HepG2 (cell line): ENCODE measurements around the gene HSPB9. TPM values are rescaled to one million over a fixed set of nuclear protein-coding genes. Genes with fewer than 3 reads are reported as not detected.

Experiments
- ARID5B ChIP-seq: IDR thresholded peaks from 2 replicates; pipeline ENCODE4 v1.4.0; 2020; ENCODE audit warnings: mild to moderate bottlenecking, missing genetic modification reagents
- ATAD3A ChIP-seq: sonication (generic); formaldehyde crosslinking; IDR thresholded peaks from 2 replicates; pipeline ENCODE4 v1.4.0; 2020; ENCODE audit warnings: missing genetic modification reagents
- BCL6 ChIP-seq: IDR thresholded peaks from 2 replicates; pipeline ENCODE4 v1.6.1; 2016; ENCODE audit warnings: missing genetic modification reagents, missing compliant biosample characterization
- BCLAF1 ChIP-seq: fragments of 450-650 bp; IDR thresholded peaks from 2 replicates; pipeline ENCODE4 v1.6.1; 2017; ENCODE audit warnings: mild to moderate bottlenecking
- DPF2 ChIP-seq: sonication (generic); formaldehyde crosslinking; IDR thresholded peaks from 2 replicates; pipeline ENCODE4 v1.4.0; 2020; ENCODE audit warnings: mild to moderate bottlenecking, low read depth, missing genetic modification reagents, borderline replicate concordance
- E2F5 ChIP-seq: sonication (generic); formaldehyde crosslinking; conservative IDR thresholded peaks from 2 replicates; pipeline ENCODE4 v1.4.0; 2020; ENCODE audit warnings: missing genetic modification reagents
- EHMT2 ChIP-seq: fragments of 200-600 bp; sonication (generic); IDR thresholded peaks from 2 replicates; pipeline ENCODE4 v1.7.0; 2017; ENCODE audit warnings: antibody characterized with exemption, low read depth, low read length, borderline replicate concordance
- ERF ChIP-seq: IDR thresholded peaks from 2 replicates; pipeline ENCODE4 v1.6.1; 2018; ENCODE audit warnings: missing biosample characterization, missing genetic modification reagents
- GFI1 ChIP-seq: sonication (generic); formaldehyde crosslinking; IDR thresholded peaks from 2 replicates; pipeline ENCODE4 v1.5.0; 2020; ENCODE audit warnings: missing genetic modification reagents, mild to moderate bottlenecking, borderline replicate concordance
- KDM3A ChIP-seq: IDR thresholded peaks from 2 replicates; pipeline ENCODE4 v1.6.1; 2018; ENCODE audit warnings: low read depth, missing compliant biosample characterization
- MYC ChIP-seq: sonication (generic); formaldehyde crosslinking; IDR thresholded peaks from 2 replicates; pipeline ENCODE4 v1.9.0; 2021; ENCODE audit warnings: missing genetic modification reagents, borderline replicate concordance
- NFIC ChIP-seq: IDR thresholded peaks from 2 replicates; pipeline ENCODE4 v1.6.1; 2012; ENCODE audit warnings: mild to moderate bottlenecking, low read length, inconsistent platforms
- PAX8 ChIP-seq: sonication (generic); formaldehyde crosslinking; IDR thresholded peaks from 2 replicates; pipeline ENCODE4 v1.8.0; 2022; ENCODE audit warnings: mild to moderate bottlenecking, missing genetic modification reagents, borderline replicate concordance
- PPARG ChIP-seq: conservative IDR thresholded peaks from 2 replicates; pipeline ENCODE4 v1.6.1; 2016; ENCODE audit warnings: missing biosample characterization, missing genetic modification reagents
- RCOR2 ChIP-seq: IDR thresholded peaks from 2 replicates; pipeline ENCODE4 v1.6.1; 2016; ENCODE audit warnings: missing biosample characterization, missing genetic modification reagents
- SRY ChIP-seq: sonication (generic); formaldehyde crosslinking; IDR thresholded peaks from 2 replicates; pipeline ENCODE4 v1.8.0; 2022; ENCODE audit warnings: mild to moderate bottlenecking, missing genetic modification reagents
- XRCC5 ChIP-seq: fragments of 200-400 bp; formaldehyde crosslinking; optimal IDR thresholded peaks from 2 replicates; pipeline ENCODE3; 2017; ENCODE audit warnings: mild to moderate bottlenecking, low read length
- ZNF296 ChIP-seq: sonication (generic); formaldehyde crosslinking; conservative IDR thresholded peaks from 2 replicates; pipeline ENCODE4 v1.5.0; 2020; ENCODE audit warnings: mild to moderate bottlenecking, missing genetic modification reagents
- ZNF33A ChIP-seq: sonication (generic); formaldehyde crosslinking; IDR thresholded peaks from 2 replicates; pipeline ENCODE4 v1.5.1; 2020; ENCODE audit warnings: missing genetic modification reagents, mild to moderate bottlenecking, moderate library complexity, borderline replicate concordance
- ZNF616 ChIP-seq: sonication (generic); formaldehyde crosslinking; IDR thresholded peaks from 2 replicates; pipeline ENCODE4 v1.5.0; 2020; ENCODE audit warnings: low read depth, mild to moderate bottlenecking, missing genetic modification reagents
- ZNF788 ChIP-seq: sonication (generic); formaldehyde crosslinking; IDR thresholded peaks from 2 replicates; pipeline ENCODE4 v1.5.0; 2020; ENCODE audit warnings: mild to moderate bottlenecking, missing genetic modification reagents, borderline replicate concordance
- polyA plus RNA-seq, 8 experiments: library from polyadenylated mRNA; depleted of rRNA in 3 of 8; stranded (reverse) in 7 of 8; unstranded in 1 of 8; fragments of >200 nt; fragmentation: Illumina TruSeq in 4 of 8; extraction: Trizol in 4 of 8; gene quantifications; 2 replicates each; pipeline versions ENCODE4 v1.2.1 to v1.2.3, GENCODE V29; 2011 to 2016; ENCODE audit warnings: low read depth in 4 of 8, missing spikeins in 1 of 8, mixed read lengths in 1 of 8; ENCODE audit not compliant: insufficient read depth in 1 of 8
- total RNA-seq, 5 experiments: library from RNA; depleted of rRNA; stranded (reverse); fragments of >200 nt; fragmentation: Illumina TruSeq; extraction: Trizol; gene quantifications; 2 replicates each; pipeline ENCODE4 v1.2.3, GENCODE V29; 2016; ENCODE audit warnings: low read depth in 1 of 5

The HSPB9 gene
- total and polyA plus RNA-seq, 2 of the 13 experiments (the other 11 are each of a cell fraction or from before 2014, with no cell fraction given): 0.05 to 0.24 TPM

GRCh38 chr17:42120770-42121769 lies 1.5 kb upstream of the HSPB9 start, which contains the start of gene KAT2A (continued):
- TF ChIP-seq BCLAF1 (no peak), SRY (CRISPR knock-in tag) (no peak), ERF (CRISPR knock-in tag) (peak; percentile 51; the same call in 1 of the 2 replicates), PAX8 (CRISPR knock-in tag) (no peak), KDM3A (CRISPR knock-in tag) (no peak), GFI1 (CRISPR knock-in tag) (peak; percentile 18; the same call in 1 of the 2 replicates), BCL6 (CRISPR knock-in tag) (0 out of 2 replicates have a peak, but pooled peaks have one; percentile 14), ZNF616 (CRISPR knock-in tag) (no peak), DPF2 (no peak), EHMT2 (no peak), ZNF296 (CRISPR knock-in tag) (no peak), NFIC (no peak), ZNF33A (no peak), XRCC5 (peak; percentile 24), ZNF788 (CRISPR knock-in tag) (peak; percentile 86; the same call in 1 of the 2 replicates), RCOR2 (CRISPR knock-in tag) (no peak), ATAD3A (no peak), PPARG (CRISPR knock-in tag) (no peak), ARID5B (CRISPR knock-in tag) (peak; percentile 18; the same call in 1 of the 2 replicates), MYC (CRISPR knock-in tag) (peak; percentile 100), E2F5 (CRISPR knock-in tag) (no peak)
